HG02588 (cell line): ENCODE measurements around the gene C21orf58.

ENCODE experiments used
- ATAC-seq: cut with Tn5 transposase; IDR thresholded peaks from one replicate; pipeline ENCODE4 v1.9.1; 2021; ENCODE audit warnings: mild to moderate bottlenecking, moderate library complexity; ENCODE audit not compliant: unreplicated experiment

The C21orf58 gene

GRCh38 chr21:46297338-46298271 lies 26.1 kb downstream of the C21orf58 start:
- ATAC-seq, result no peak

GRCh38 chr21:46295996-46296752 lies 27.5 kb downstream of the C21orf58 start:
- no peak for ATAC-seq

GRCh38 chr21:46295177-46295770 lies 28.4 kb downstream of the C21orf58 start:
- ATAC-seq, result no peak

GRCh38 chr21:46294647-46295176 lies 29.0 kb downstream of the C21orf58 start:
- no peak for ATAC-seq

- ATAC-seq, result no peak
These were observed 32.1 kb downstream of the C21orf58 start for GRCh38 chr21:46291561-46291960.

GRCh38 chr21:46289655-46290179 lies 34.0 kb downstream of the C21orf58 start:
- ATAC-seq, result no peak

- no peak for ATAC-seq
These were observed 36.1 kb downstream of the C21orf58 start for GRCh38 chr21:46287541-46287940.

- ATAC-seq, result no peak
These were observed 37.0 kb downstream of the C21orf58 start for GRCh38 chr21:46286648-46287002.

- peak; percentile 86 for ATAC-seq
These were observed 37.7 kb downstream of the C21orf58 start, which contains the start of gene YBEY for GRCh38 chr21:46285761-46286647. YBEY (plus strand) TSS chr21:46286342; CDS start chr21:46286914, 572 bp downstream.

- ATAC-seq, result no peak
These were observed 38.4 kb downstream of the C21orf58 start, which contains the start of gene MCM3AP for GRCh38 chr21:46285206-46285661. MCM3AP (minus strand) TSS chr21:46285611; CDS start chr21:46285286, 325 bp downstream.

- no peak for ATAC-seq
These were observed 38.9 kb downstream of the C21orf58 start for GRCh38 chr21:46284733-46285132.

- no peak for ATAC-seq
These were observed 39.5 kb downstream of the C21orf58 start for GRCh38 chr21:46284077-46284644.

GRCh38 chr21:46274797-46275390 lies 48.8 kb downstream of the C21orf58 start:
- no peak for ATAC-seq

- ATAC-seq, result no peak
These were observed 50.3 kb downstream of the C21orf58 start for GRCh38 chr21:46273341-46273740.

- no peak for ATAC-seq
These were observed 54.2 kb downstream of the C21orf58 start for GRCh38 chr21:46269466-46269865.

- ATAC-seq, result no peak
These were observed 55.3 kb downstream of the C21orf58 start for GRCh38 chr21:46268371-46268770.

GRCh38 chr21:46266946-46267345 lies 56.7 kb downstream of the C21orf58 start:
- no peak for ATAC-seq

GRCh38 chr21:46265736-46266525 lies 57.7 kb downstream of the C21orf58 start:
- no peak for ATAC-seq
